GM18499 (cell line): ENCODE data around the gene ABITRAM.
"Not testable (repeated sequence)": the region's sequence is repeated elsewhere in the genome, so short reads cannot be mapped to it uniquely, and the experiment has no call there.

ENCODE experiments used
- ATAC-seq: cut with Tn5 transposase; IDR thresholded peaks from one replicate; pipeline ENCODE4 v1.9.1; 2021; ENCODE audit warnings: moderate number of reproducible peaks; ENCODE audit not compliant: insufficient read depth, unreplicated experiment

ABITRAM gene

GRCh38 chr9:108934323-108934893 lies at the start of gene ABITRAM:
TSS of gene ABITRAM (plus strand) at chr9:108934400. CDS start at chr9:108934487, 87 bp downstream.
- ATAC-seq, result peak; percentile 47

GRCh38 chr9:108884701-108885100 lies 49.5 kb upstream of the ABITRAM start:
- ATAC-seq, result no peak

- peak; percentile 97 for ATAC-seq
Observed at GRCh38 chr9:108885643-108886348, 48.4 kb upstream of the ABITRAM start.

GRCh38 chr9:108886594-108887271 lies 47.5 kb upstream of the ABITRAM start:
- ATAC-seq, result not testable (repeated sequence)

- no peak for ATAC-seq
Observed at GRCh38 chr9:108889649-108890067, 44.5 kb upstream of the ABITRAM start.

GRCh38 chr9:108894225-108894997 lies 39.8 kb upstream of the ABITRAM start:
- no peak for ATAC-seq

- no peak for ATAC-seq
Observed at GRCh38 chr9:108897324-108898096, 36.7 kb upstream of the ABITRAM start.

GRCh38 chr9:108899023-108899695 lies 35.0 kb upstream of the ABITRAM start:
- not testable (repeated sequence) for ATAC-seq

GRCh38 chr9:108900176-108900575 lies 34.0 kb upstream of the ABITRAM start:
- ATAC-seq, result no peak

GRCh38 chr9:108903420-108904103 lies 30.6 kb upstream of the ABITRAM start:
- no peak for ATAC-seq

- no peak for ATAC-seq
Observed at GRCh38 chr9:108904161-108904560, 30.0 kb upstream of the ABITRAM start.

GRCh38 chr9:108905494-108905893 lies 28.7 kb upstream of the ABITRAM start:
- ATAC-seq, result no peak

GRCh38 chr9:108910402-108910801 lies 23.8 kb upstream of the ABITRAM start:
- ATAC-seq, result no peak

- ATAC-seq, result no peak
Observed at GRCh38 chr9:108910914-108911313, 23.3 kb upstream of the ABITRAM start.

GRCh38 chr9:108911820-108912219 lies 22.4 kb upstream of the ABITRAM start:
- ATAC-seq, result no peak

- ATAC-seq, result no peak
Observed at GRCh38 chr9:108913391-108913790, 20.8 kb upstream of the ABITRAM start.

- ATAC-seq, result no peak
Observed at GRCh38 chr9:108919517-108919916, 14.7 kb upstream of the ABITRAM start.

GRCh38 chr9:108920401-108920800 lies 13.8 kb upstream of the ABITRAM start:
- not testable (repeated sequence) for ATAC-seq

GRCh38 chr9:108921200-108921599 lies 13.0 kb upstream of the ABITRAM start:
- no peak for ATAC-seq
